Measurements from ENCODE around the gene RHBDD3. TPM values are rescaled to one million over a fixed set of nuclear protein-coding genes. Genes with fewer than 3 reads are reported as not detected.

The RHBDD3 gene
- total RNA-seq, 1 experiment from 2014 or later, result 51.5 TPM

DNA sequence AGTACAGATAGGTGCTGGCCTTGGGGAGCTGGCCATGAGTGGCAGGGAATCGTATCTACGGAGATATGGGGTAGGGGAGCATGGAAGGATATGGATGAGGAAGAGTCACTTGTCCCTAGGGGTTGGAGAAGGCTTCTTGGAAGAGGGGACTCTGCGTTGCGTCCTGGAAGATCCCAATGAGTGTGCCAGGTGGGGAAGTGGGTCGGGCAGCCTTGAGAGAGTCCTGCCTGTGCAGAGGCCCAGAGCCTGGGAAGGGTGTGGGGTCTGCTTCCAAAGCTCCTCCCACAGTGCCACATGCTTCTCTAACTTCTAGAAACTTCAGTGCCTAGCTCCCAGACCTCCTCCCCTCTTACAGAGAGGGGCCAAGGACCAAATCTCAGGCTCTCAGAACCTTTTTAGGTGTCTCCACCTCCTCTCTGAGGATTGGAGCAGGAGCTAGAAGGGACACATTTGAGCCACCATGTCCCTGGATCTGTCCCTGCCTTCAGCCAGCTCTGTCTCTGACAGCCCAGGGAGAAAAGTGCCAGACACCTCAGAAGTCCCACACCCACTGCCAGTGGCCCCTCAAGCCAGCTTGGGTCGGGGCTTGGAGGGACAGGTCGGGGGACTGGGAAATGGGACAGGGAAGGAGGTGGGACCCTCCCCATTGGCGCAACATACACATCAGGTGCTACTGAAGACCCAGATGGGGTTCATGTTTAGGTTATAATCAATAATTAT lies 11.0 kb downstream of the RHBDD3 start:
- H3K27me3 Mint-ChIP-seq (ENCODE audit: unreplicated experiment), result peaks cover 26% of the 10 kb centered on the region
- intact Hi-C loops (cut with micrococcal nuclease; ENCODE audit: unreplicated experiment), result no loop called here
- no peak for DNase-seq
- CTCF ChIA-PET, result no interaction called here
- H3K4me3 Mint-ChIP-seq (ENCODE audit: low read depth, unreplicated experiment), result no peak overlapping the region
- no peaks in the 10 kb centered on the region for H3K9me3 Mint-ChIP-seq (ENCODE audit: low read depth, unreplicated experiment)
- no peak overlapping the region for H3K27ac Mint-ChIP-seq (ENCODE audit: unreplicated experiment)
- TF ChIP-seq, protein P1, sequence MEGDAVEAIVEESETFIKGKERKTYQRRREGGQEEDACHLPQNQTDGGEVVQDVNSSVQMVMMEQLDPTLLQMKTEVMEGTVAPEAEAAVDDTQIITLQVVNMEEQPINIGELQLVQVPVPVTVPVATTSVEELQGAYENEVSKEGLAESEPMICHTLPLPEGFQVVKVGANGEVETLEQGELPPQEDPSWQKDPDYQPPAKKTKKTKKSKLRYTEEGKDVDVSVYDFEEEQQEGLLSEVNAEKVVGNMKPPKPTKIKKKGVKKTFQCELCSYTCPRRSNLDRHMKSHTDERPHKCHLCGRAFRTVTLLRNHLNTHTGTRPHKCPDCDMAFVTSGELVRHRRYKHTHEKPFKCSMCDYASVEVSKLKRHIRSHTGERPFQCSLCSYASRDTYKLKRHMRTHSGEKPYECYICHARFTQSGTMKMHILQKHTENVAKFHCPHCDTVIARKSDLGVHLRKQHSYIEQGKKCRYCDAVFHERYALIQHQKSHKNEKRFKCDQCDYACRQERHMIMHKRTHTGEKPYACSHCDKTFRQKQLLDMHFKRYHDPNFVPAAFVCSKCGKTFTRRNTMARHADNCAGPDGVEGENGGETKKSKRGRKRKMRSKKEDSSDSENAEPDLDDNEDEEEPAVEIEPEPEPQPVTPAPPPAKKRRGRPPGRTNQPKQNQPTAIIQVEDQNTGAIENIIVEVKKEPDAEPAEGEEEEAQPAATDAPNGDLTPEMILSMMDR (IDR thresholded peaks at IDR 0.05; ENCODE audit: unreplicated experiment), result no peak
- BruUV-seq (replicated peaks), result no TSS peak
- no peaks in the 10 kb centered on the region for H3K4me1 Mint-ChIP-seq (ENCODE audit: low read depth, unreplicated experiment)
- H3K36me3 Mint-ChIP-seq (ENCODE audit: insufficient read depth, unreplicated experiment), result peaks cover 19% of the 10 kb centered on the region

DNA sequence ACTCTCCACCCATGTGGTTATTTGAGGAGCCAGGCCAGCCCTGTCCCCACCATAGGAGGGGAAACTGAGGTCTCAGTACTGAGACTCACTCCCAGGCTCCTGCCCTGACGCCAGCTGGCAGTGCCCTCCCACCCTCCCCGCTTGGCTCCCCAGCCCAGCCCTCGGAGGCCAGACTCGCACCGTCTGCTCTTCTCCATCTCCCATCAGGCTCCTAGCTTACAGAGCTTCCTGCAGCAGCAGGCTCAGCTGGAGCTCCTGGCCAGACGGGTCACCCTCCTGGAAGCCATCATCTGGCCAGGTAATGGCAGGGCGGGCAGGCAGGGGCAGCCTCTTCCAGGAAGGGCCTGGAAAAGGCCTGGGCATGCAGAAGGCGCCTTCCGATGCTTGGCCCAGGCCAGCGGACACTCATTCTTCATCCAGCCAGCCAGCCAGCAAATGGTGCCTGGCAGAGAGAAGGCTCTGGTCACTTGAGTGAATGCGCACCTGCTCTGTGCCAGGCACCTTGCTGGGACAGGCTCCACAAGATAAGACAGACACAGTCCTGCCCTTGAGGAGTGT lies 12.6 kb downstream of the RHBDD3 start:
- Mint-ChIP-seq H3K9me3 (ENCODE audit: low read depth, unreplicated experiment) (no peaks in the 10 kb centered on the region), H3K27ac (ENCODE audit: unreplicated experiment) (no peak overlapping the region), H3K4me1 (ENCODE audit: low read depth, unreplicated experiment) (no peaks in the 10 kb centered on the region), H3K4me3 (ENCODE audit: low read depth, unreplicated experiment) (no peak overlapping the region), H3K27me3 (ENCODE audit: unreplicated experiment) (peaks cover 27% of the 10 kb centered on the region), H3K36me3 (ENCODE audit: insufficient read depth, unreplicated experiment) (peaks cover 19% of the 10 kb centered on the region)
- intact Hi-C loops (cut with micrococcal nuclease; ENCODE audit: unreplicated experiment), result no loop called here
- DNase-seq, result no peak
- TF ChIP-seq, protein P1 (IDR thresholded peaks at IDR 0.05; ENCODE audit: unreplicated experiment), result no peak
- BruUV-seq (replicated peaks), result no TSS peak
- CTCF ChIA-PET, result no interaction called here

DNA sequence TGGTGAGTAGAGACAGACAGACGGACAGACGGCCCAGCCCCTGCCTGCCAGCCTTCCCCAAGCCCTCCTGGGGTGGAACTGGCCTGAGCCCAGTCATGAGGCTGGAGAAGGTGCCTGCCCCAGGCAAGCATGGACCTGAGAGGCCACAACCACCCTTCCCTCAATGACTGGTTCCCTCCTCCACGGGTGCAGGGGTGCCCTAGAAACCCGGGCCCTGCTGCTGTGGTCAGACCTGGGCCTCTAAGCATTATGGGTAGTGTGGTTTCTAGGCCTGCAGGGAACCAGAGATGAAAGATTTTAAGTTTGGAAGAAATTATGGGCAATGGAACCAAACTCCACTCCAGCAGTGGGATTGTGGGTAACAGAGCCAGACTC lies 13.5 kb downstream of the RHBDD3 start:
- Mint-ChIP-seq H3K4me3 (ENCODE audit: low read depth, unreplicated experiment) (no peak overlapping the region), H3K36me3 (ENCODE audit: insufficient read depth, unreplicated experiment) (peaks cover 12% of the 10 kb centered on the region), H3K27me3 (ENCODE audit: unreplicated experiment) (peaks cover 27% of the 10 kb centered on the region), H3K9me3 (ENCODE audit: low read depth, unreplicated experiment) (no peaks in the 10 kb centered on the region), H3K4me1 (ENCODE audit: low read depth, unreplicated experiment) (no peaks in the 10 kb centered on the region), H3K27ac (ENCODE audit: unreplicated experiment) (no peak overlapping the region)
- intact Hi-C loops (cut with micrococcal nuclease; ENCODE audit: unreplicated experiment), result no loop called here
- CTCF ChIA-PET, result no interaction called here
- DNase-seq, result no peak
- TF ChIP-seq, protein P1 (IDR thresholded peaks at IDR 0.05; ENCODE audit: unreplicated experiment), result no peak
- no TSS peak for BruUV-seq (replicated peaks)

DNA sequence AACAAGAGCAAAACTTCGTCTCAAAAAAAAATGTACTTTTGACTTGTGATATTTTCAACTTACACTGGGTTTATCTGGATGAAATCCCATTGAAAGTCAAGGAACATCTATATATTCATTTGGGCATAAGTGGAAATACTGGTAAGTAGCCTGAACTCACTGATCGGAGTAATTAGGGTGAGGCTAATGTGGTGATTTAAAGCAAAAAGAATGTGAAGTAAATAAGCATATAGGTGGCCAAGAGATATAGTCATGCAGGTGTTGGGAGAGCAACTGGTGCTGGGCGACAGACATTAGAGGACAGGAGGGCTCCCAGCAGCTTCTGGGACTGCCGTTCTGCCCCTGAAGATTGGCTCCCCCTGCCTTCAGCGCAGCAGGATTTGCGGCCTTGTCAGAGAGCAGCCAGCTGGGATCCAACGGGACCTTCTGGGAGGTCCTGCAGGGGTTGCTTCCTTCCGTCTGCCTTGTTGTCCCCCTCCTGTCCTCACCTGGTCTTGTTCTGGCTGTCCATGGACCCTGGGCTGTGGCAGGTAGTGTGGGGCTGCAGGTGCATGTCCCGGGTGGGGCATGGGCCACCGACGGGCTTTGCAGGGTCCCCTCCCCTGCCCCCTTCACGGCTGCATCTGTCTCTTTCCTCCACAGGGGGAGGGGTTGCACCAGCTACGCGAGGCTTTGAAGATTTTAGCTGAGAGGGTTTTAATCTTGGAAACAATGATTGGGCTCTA lies 14.1 kb downstream of the RHBDD3 start:
- Mint-ChIP-seq H3K9me3 (ENCODE audit: low read depth, unreplicated experiment) (no peaks in the 10 kb centered on the region), H3K27me3 (ENCODE audit: unreplicated experiment) (peaks cover 27% of the 10 kb centered on the region), H3K27ac (ENCODE audit: unreplicated experiment) (no peak overlapping the region), H3K4me1 (ENCODE audit: low read depth, unreplicated experiment) (no peaks in the 10 kb centered on the region), H3K4me3 (ENCODE audit: low read depth, unreplicated experiment) (no peak overlapping the region), H3K36me3 (ENCODE audit: insufficient read depth, unreplicated experiment) (peaks cover 10% of the 10 kb centered on the region)
- DNase-seq, result no peak
- no TSS peak for BruUV-seq (replicated peaks)
- CTCF ChIA-PET, result no interaction called here
- TF ChIP-seq, protein P1 (IDR thresholded peaks at IDR 0.05; ENCODE audit: unreplicated experiment), result no peak
- intact Hi-C loops (cut with micrococcal nuclease; ENCODE audit: unreplicated experiment), result no loop called here
